Astrocyte of the cerebellum (primary cell): ENCODE measurements around the gene BBS9.
A peak's percentile ranks its signal among the peaks of the same experiment; 100 is the strongest.

Source experiments
- DNase-seq: peaks from one replicate; pipeline ENCODE4 v3.0.0-alpha.2; 2011; ENCODE audit warnings: low read depth
- H3K4me3 ChIP-seq: 2 replicates; pipeline ENCODE4 v1.5.1; 2011; ENCODE audit warnings: mild to moderate bottlenecking, low read depth, low read length, moderate library complexity
- CTCF ChIP-seq: IDR thresholded peaks from 2 replicates; pipeline ENCODE4 v1.5.1; 2012; ENCODE audit warnings: low read length, low read depth, moderate library complexity, mild to moderate bottlenecking; ENCODE audit errors: missing control alignments
- in situ Hi-C: cut with HindIII; loops from 2 replicates; pipeline ENCODE4 v1.10.0; 2017; ENCODE audit warnings: low sequenced_read_pairs

The BBS9 gene

GRCh38 chr7:33220231-33220630 is 90.9 kb downstream of the BBS9 start:
- no peak overlapping the region for H3K4me3 ChIP-seq
- no peak for DNase-seq
- no peak for TF ChIP-seq CTCF
- in situ Hi-C loops = no loop called here

GRCh38 chr7:33221390-33221789 is 92.0 kb downstream of the BBS9 start:
- in situ Hi-C loops = no loop called here
- H3K4me3 ChIP-seq = no peak overlapping the region
- no peak for TF ChIP-seq CTCF
- no peak for DNase-seq

GRCh38 chr7:33232632-33233145 is 103.3 kb downstream of the BBS9 start:
- no peak for DNase-seq
- no peak for TF ChIP-seq CTCF
- H3K4me3 ChIP-seq = no peak overlapping the region
- in situ Hi-C loops = no loop called here

- H3K4me3 ChIP-seq = no peak overlapping the region
Observed at GRCh38 chr7:33233659-33234058, 104.3 kb downstream of the BBS9 start.

GRCh38 chr7:33237036-33237435 is 107.7 kb downstream of the BBS9 start:
- no peak for DNase-seq
- H3K4me3 ChIP-seq = no peak overlapping the region
- in situ Hi-C loops = no loop called here

More at GRCh38 chr7:33233659-33234058, 104.3 kb downstream of the BBS9 start:
- no peak for TF ChIP-seq CTCF
- in situ Hi-C loops = no loop called here
- DNase-seq = no peak

GRCh38 chr7:33243319-33243881 is 114.0 kb downstream of the BBS9 start:
- peak; percentile 64 for TF ChIP-seq CTCF
- peak; percentile 57 for DNase-seq
- in situ Hi-C loops = no loop called here
- no peak overlapping the region for H3K4me3 ChIP-seq

More at GRCh38 chr7:33237036-33237435, 107.7 kb downstream of the BBS9 start:
- TF ChIP-seq CTCF = no peak

GRCh38 chr7:33248671-33249070 is 119.3 kb downstream of the BBS9 start:
- in situ Hi-C loops = no loop called here
- TF ChIP-seq CTCF = no peak
- no peak overlapping the region for H3K4me3 ChIP-seq
- DNase-seq = no peak
